DMS114 treated with DMSO at 0.1 percent for 48 hours (cell line): ENCODE results near the gene RPTOR.

Experiments used
- DNase-seq: peaks from one replicate; lab custom pipeline; 2025; ENCODE audit not compliant: unreplicated experiment; lab: John Stamatoyannopoulos, UW

Gene RPTOR

DNA sequence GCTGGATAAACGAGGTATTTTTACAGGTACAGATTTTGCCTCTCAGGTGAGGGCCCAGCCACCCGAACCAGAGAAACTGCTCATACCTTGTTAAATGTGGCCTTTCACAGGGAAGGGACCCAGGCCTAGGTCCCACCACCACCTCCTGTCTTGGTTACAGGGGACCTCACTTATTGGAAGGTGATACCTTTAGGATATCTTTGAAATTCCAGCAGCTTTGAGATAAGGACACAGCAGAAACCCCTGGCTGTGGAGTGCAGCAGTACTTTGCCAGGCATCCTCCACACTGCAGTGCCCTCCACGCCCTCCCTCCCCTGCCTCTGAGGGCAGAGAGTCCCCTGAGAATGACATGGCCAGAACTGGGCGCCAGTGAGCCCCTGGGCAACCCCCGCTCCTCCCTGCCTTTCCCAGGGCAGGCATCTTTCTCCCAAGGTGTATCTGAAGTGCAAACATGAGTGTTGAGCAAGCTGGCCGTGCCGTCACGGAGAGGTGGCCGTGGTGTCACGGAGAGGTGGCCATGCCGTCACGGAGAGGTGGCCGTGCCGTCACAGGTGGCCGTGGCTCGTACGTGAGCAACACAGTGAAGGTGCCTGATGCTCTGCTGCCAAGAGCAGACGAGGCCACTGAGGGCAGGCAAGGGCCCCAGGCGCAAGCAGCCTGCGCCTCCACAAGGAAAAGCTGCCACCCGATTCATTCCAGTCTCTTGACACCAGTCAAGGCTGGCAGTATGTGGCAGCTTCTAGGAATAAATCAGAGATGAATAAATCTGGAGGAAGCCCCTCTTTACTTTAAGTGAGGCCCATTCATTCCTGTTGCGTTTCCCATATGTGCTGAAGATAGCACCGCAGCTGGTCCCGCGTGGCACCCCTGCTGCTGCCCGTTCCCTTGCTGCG lies 312.5 kb downstream of the RPTOR start:
- DNase-seq: no peak

DNA sequence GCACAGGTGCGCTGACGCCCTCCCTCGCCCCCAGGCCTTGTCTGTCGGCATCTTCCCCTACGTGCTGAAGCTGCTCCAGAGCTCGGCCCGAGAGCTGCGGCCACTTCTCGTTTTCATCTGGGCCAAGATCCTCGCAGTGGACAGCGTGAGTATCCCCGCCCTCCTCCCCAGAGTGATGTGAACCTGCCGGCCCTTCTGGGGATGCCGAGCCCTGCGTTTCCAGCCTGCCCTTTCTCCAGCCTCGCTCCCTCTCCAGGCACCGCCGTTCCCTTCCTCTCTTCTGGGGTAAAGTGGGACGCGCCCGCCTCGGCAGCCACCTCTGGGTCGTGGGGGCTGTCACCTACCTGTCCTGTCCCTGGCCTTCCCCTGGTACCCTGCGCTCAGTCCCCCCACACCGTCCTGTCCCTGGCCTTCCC lies 313.1 kb downstream of the RPTOR start:
- no peak for DNase-seq

DNA sequence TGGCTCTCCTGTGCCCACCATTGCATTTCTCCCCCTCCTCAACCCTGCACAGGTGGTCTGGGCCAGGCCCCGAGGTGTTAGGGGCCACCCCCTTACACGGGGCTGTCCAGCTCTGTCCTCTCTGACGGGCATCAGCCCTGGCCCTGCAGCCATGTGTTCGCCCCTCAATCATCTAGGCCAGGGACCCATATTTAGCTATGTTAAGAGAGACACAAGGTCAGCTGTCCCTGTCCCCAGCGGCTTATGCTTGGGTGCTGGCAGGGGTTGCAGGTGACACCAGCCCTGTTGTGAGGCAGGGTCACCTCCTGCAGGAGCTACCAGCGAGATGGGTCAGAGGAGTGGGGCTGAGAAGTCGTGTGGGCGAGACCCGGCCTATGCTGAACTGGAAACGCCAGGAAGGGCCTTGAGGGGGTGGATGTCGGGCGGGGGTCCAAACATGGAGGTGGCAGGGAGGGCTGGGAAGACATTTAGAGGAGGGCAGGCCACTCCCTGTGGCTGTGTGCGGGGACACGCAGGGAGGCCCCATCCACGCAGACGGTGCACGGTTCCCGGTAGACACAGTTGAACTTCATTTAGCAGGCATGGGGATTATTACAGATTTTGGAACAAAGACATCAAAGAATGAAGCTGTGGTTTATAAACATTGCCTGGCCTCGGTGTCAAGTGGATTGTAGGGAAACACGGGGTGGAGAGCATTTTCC lies 313.8 kb downstream of the RPTOR start:
- DNase-seq: no peak

DNA sequence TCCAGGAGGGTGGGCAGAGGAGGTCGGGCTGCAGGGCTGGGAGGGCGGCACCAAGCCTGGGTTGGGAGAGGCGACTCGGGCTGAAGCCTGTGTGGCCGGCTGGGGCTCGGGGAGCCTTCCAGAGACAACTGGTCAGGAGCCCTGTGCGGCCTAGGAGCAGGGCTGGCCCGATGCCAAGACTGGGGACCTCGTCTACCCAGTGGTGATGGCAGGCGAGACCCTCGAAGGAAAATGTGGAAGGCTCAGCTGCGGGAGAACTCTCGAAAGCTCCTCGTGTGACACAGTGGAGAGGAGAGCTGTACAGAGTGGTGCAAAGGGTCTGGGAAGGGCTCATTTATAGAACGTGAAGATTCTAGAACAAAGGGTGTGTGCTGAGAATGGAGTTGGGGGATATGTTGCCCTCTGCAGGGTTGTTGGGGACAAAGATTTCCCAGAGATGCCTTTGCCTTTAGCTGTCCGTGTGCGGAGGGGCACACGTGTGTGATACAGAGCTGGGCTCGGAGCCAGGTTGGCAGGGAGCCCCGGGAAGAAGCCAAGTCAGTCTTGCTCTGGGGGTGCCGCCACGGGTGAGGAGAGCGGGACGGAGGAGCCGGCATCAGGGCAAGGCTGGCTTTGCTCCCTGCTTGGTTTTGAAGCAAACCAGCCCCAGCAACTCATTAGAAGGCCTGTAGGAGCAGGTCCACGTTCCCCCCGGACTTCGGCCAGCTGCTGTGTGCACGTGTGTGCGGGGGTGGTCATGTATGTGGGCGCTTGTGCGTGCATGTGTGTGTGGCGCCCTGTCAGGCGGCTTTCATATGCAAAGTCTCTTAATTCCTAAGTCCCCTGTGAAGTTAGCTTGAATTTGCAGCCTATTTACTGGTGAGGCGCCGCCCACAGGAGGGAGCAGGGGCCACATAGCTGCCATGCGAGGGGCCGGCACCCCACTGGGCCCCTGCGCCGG lies 314.6 kb downstream of the RPTOR start:
- DNase-seq: no peak

DNA sequence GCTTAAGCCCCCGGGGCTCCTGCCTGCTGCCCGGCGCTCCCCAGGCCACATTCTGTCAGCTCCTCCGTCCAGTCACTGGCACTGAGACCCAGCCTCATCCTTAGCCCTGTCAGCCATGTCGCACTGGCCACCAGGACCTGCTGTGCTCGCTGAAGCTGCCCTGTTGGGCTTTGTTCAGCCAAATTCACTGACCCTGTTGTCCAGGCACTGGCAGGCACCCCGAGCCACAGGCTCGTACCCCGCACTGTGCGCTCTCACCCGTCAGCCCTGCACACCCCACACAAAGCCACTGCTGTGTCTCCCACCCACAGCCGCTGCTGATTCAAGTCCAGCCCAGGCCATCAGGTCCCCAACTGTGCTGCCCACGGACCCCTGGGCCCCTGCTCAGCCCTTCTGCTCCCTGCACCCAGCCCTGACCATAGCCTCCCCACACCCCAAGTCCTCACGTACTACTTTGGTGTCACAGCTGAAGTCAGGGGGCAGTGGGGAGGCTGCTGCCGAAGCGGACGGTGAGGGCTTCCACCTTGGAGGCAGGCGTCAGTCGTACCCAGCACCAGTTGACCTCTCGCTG lies 315.5 kb downstream of the RPTOR start:
- no peak for DNase-seq

DNA sequence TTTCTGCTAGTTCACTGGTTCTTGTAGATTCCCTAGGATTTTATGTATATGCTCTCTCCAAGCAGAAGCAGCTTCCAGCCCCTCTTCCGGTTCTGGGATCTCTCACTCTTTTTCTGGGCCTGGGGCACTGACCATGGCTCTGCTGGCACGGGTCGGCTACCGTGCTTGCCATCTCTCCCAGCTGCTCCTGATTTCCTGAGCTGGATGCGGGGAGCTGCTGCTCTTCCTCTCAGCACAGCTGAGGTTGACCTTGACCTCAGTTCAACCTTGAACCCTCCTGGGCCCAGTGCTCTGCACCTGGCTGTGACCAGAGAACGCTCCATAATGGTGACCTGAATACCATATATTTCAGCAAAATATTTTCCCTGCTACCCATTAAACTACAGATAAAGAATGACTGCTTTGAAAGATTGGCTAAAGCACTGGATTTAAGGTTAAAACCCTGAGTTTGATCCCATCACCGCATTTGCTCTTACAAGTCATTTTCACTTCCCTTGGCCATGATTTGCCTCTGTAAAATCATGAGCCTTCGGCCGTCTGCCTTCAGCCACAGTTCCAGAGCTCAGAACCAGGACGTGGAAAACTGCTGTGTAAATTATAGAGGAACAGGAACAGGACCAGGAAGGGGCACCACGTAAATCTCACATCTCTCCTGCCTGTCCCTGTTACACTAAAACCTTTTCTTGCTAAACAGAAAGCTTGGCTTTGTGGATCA lies 316.2 kb downstream of the RPTOR start:
- no peak for DNase-seq

DNA sequence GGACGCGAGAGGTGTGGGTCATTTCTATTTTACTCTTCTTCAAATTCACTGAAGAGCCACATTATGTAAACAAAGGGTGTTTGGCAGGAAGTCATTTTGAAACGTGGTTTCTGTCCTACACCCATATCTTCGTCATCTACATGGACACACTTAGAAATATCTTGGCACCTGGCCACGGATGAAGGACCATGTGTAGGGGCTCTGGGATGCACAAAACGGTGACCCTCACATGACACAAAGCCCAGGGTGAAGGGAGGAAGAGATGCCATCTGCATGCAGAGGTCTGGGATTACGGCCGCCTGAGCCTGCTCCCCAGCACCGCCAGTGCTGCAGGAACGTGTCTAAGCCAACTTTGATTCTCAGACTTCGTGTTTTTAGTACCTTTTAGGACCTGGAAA lies 316.8 kb downstream of the RPTOR start:
- DNase-seq: no peak

DNA sequence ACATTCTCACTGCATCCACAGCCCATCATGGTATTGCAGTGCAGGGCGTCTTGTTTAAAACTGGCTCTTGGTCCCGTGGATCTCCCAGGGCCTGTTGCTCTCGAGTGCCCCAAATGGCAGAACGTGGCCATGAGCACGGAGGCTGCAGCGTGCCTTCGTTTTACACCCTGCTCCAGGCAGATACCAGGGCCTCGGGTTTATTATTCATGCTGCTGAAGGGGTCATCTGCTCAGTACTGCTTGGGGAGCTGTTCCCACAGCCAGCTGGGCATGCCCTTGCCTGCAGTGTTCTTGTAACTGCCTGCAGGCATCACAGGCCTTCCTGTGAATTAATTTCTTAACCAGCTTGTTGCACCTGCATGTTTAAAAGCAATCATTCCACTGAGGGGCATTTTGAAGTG lies 317.3 kb downstream of the RPTOR start:
- DNase-seq: no peak

DNA sequence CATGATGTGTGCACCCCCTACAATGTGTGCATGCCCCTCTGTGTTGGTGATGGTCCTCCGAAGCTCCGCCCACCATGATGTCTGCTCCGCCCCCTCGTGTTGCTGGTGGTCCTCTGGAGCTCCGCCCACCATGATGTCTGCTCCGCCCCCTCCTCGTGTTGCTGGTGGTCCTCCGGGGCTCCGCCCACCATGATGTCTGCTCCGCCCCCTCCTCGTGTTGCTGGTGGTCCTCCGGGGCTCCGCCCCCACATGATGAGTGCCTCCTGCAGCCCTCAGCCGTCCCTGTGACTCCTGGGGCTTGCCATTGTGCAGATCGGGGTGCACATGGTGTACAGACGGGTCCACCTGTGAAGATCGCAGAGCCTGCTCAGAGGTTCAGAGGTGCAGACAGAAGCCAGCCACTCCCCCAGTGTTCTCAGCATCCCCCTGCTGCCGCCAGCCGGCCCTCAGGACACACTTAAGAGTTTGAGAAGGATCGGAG lies 317.9 kb downstream of the RPTOR start:
- DNase-seq: no peak

DNA sequence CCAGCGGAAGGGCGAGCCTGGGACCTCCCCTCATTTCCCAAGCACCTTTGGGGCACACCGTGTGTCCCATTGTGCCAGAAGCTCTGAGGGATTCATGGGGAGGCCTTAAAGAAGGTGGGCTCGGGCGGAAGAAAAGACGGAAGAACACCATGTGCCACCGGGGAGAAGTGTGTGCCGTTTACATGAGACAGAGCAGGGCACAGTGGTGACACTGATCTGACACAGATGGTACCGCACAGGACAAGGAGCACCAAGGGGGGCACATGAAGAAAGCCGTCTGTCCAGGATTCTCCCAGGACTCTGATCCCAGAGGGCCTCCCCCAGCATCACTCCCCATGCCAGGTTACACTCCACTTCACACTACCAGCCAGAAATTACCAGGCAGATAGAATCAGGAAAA lies 318.3 kb downstream of the RPTOR start:
- DNase-seq: no peak

DNA sequence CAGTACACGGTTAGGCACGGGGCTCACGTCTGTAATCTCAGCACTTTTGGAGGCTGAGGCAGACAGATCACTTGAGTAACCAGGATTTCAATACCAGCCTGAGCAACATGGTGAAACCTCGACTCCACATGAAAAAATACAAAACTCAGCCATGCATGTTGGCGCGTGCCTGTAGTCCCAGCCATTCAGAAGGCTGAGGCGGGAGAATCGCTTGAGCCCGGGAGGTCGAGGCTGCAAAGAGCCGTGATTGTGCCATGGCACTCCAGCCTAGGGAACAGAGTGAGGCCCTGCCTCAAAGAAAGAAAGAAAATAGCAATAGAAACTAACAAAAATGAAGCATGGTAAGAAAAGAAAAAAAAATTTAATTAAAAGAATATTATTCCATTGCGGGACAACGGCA lies 319.0 kb downstream of the RPTOR start:
- no peak for DNase-seq

DNA sequence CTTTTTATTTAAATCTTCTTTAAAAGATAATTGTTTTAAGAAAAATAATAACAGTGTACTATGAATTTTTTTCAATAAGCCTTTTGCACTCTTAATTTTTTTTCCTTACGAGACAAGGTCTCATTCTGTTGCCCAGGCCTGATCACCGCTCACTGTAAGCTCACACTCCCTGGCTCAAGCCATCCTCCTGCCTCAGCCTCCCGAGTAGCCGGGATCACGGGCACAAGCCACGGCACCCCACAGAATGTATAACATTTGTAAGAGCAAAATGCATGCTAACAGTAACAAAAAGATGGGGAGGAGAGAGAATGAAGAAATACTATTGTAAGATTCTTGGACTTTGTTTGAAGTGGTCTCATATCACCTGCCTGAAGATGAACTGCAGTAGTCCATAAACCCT lies 320.1 kb downstream of the RPTOR start:
- DNase-seq: no peak

DNA sequence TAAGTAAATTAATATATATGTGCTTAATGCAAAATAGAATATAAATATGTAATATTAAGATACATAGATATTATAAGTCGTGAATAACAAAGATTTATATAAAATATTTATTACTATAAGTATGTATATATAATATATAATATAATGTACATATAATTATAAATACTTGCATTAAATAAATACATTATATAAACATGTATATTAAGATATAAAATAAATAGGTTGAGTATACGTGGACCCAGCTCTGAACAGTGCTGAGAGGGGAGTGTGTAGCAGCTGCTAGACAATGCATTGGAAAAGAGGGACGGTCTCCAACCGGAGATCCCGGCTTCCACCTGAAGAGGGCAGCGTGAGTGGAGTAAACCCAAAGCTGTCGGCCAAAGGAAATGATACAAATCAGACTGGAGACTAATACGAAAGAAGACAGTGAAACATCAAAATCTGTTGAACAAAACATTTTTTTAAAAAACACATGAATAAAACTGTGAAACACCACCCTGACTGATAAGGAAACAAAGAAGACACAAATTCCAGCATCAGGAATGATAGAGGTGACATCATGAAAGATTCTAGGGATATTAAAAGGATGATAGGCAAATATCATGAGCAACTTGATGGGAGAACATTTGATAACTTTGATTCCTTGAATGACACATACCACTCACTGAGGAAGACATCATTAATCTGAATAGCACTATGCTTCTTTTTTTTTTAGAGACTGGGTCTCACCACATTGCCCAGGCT lies 321.6 kb downstream of the RPTOR start:
- DNase-seq: peak; percentile 42

DNA sequence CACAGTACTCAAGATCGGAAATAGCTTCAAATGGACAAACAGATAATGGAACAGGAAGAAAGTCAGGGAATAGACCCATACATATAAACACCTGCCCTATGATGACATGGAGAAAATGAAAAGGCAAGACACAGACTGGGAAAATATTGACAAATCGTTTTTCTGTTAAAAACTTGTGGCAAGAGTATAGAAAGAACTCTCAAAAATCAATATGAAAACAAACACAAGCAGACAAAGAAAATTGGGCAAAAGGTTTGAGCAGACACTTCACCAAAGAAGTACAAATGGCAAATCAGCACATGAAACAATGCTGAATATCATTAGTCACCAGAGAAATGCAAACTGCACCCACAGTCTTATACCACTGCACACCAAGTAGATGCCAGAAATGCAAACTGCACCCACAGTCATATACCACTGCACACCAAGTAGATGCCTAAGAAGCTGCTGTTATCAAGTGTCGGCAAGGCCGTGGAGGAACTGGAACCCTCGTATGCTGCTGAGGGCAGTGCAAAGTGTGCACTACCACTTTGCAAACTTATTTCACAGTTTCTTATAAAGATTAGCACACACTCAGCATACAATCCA lies 323.5 kb downstream of the RPTOR start:
- DNase-seq: no peak

DNA sequence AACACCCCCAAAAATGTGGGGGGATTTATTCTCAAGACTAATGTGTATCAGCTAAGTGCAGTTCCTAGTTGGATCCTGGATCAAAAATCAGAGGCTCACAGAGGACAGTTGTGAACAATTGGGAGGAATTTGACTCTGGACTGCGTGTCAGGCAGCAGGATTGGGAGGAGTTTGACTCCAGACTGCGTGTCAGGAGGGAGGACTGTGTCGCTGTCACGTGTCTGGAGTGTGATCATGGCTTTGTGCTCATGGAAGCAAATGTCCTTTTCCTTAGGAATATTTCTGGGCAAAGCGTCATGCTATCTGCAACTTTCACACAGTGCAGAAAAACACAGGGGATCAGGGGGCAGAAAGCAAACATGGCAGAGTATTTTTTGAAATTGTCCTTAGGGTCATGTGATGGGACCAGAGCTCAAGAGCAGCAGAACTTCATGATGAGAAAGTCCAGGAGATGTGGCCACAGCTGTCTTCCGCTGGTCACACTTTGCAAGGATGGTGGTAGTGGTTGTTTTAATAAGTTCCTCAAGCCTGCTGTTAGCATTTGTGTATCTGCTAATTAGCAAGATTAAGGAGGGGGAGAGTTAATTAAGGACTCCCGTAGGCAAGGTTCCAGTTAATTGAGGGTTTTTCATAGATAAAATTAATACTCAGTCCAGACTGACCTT lies 325.0 kb downstream of the RPTOR start:
- DNase-seq: no peak

DNA sequence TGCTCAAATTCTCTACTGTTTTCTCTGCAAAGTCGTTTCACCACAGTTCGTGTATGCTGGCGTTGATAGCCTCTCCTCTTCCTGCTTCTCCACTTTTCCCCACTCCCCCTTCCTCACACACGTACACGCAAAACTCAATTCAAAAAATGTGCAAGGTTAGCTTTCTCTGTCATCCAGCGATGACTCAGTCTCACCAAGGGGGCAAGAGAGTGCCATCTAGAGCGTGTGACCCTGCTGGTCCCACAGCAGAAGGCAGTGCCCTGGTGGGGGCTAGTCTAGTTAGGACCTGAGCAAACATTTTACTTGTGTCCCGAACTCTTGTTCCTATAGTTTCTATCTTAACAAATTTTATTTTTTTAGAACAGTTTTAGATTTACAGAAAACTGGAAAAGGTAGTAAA lies 325.8 kb downstream of the RPTOR start:
- no peak for DNase-seq

DNA sequence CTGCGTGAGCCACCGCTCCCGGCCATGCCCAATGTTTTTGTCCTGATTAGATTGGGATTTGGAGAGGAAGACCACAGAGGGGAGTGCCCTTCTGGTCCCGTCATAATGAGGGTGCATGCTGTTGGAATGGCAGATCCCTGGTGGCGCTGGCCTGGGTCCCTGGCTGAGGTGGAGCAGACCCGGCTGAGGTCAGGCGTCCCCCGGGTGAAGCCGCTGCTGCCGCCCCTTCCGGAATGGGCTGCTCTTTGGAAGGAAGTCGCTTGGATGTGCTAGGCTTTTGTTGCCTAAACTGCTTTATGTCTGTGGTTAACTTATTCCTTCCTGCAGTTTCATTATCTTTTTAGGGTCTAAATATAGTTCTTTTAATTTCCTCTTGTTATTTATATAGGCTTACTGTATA lies 326.7 kb downstream of the RPTOR start:
- no peak for DNase-seq

DNA sequence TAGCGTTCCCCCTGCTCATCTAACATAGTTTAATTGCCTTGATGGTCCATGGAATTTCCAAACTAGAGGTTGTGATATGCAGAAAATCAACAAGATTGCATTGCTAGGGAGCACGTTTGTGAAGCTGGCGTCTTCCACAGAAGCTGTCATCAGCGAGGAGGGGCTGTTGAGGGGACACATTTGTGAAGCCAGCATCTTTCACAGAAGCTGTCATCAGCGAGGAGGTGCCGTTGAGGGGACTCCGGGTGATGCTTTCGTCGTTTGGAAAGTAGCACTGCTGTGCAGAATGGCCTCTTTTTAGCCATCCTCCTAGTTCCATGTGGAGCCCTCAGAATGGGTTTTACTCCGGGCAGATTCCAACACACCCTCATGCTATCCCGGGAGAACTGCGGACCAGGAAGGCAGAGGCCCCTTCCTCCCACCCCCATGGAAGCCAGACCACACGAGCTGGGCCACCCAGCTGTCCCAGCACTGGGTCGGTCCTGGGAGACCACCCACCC lies 327.4 kb downstream of the RPTOR start:
- DNase-seq: no peak
